ENCODE data around the gene TTYH3.

DNA sequence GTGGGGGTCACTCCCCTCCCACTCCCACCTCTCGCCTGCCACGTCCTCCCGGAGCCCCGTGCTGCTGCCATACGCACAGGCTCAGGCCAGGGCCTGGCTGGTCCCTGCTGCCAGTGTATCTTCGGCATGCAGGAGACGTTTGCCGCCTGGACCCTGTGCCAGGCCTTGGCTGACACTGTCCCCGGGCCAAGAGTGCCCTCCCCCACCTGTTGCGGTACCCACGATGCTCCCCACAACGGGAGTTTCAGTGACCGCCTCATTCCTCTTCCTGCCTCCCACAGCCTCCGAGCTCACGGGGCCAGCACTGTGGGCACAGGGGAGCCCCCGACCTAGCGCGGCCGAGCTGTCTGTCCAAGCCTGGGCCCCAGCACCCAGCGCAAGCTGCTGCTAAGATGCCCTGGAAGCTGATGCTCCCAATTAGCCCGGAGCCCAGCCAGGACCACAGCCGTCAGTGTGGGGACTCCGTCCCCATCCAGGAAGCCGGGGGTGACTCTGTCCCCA, 7.4 kb downstream of the TTYH3 start:
- TF ChIP-seq, protein P1, sequence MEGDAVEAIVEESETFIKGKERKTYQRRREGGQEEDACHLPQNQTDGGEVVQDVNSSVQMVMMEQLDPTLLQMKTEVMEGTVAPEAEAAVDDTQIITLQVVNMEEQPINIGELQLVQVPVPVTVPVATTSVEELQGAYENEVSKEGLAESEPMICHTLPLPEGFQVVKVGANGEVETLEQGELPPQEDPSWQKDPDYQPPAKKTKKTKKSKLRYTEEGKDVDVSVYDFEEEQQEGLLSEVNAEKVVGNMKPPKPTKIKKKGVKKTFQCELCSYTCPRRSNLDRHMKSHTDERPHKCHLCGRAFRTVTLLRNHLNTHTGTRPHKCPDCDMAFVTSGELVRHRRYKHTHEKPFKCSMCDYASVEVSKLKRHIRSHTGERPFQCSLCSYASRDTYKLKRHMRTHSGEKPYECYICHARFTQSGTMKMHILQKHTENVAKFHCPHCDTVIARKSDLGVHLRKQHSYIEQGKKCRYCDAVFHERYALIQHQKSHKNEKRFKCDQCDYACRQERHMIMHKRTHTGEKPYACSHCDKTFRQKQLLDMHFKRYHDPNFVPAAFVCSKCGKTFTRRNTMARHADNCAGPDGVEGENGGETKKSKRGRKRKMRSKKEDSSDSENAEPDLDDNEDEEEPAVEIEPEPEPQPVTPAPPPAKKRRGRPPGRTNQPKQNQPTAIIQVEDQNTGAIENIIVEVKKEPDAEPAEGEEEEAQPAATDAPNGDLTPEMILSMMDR (optimal IDR thresholded peaks at IDR 0.05 in 1 of 3, IDR thresholded peaks at IDR 0.05 in 1 of 3, conservative IDR thresholded peaks at IDR 0.05 in 1 of 3; ENCODE audit: extremely low read depth in 1 of 3, insufficient read depth in 2 of 3, low read length in 3 of 3) = no peak
- no peak for TF ChIP-seq EZH2 (IDR thresholded peaks at IDR 0.05; ENCODE audit: low read length)
